DOHH2 (cell line): ENCODE data around the gene PRMT7.

Experiments
- H3F3A ChIP-seq: fragments of 200-600 bp; sonication (generic), shearing (Covaris generic); 2 replicates; pipeline ENCODE4 v1.6.0; 2016; ENCODE audit warnings: antibody characterized with exemption, mild to moderate bottlenecking; ENCODE audit not compliant: control insufficient read depth, insufficient read depth
- H3K27ac ChIP-seq: fragments of 200-600 bp; sonication (generic); 2 replicates; pipeline ENCODE4 v1.5.1; 2014; ENCODE audit warnings: low read depth, mild to moderate bottlenecking, low read length, moderate library complexity
- H3K27me3 ChIP-seq: fragments of 200-600 bp; sonication (generic); 2 replicates; pipeline ENCODE4 v1.6.1; 2014; ENCODE audit warnings: mild to moderate bottlenecking, low read length, mixed read lengths; ENCODE audit not compliant: control insufficient read depth
- H3K36me3 ChIP-seq: fragments of 200-600 bp; sonication (generic); 2 replicates; pipeline ENCODE4 v1.6.1; 2014; ENCODE audit warnings: mild to moderate bottlenecking, low read length, moderate library complexity, mixed read lengths; ENCODE audit not compliant: control insufficient read depth
- H3K4me1 ChIP-seq: fragments of 200-600 bp; sonication (generic); 2 replicates; pipeline ENCODE4 v1.6.1; 2014; ENCODE audit warnings: mild to moderate bottlenecking, low read length, mixed read lengths; ENCODE audit not compliant: control insufficient read depth
- H3K4me2 ChIP-seq: fragments of 200-600 bp; sonication (generic); 2 replicates; pipeline ENCODE4 v1.6.0; 2014; ENCODE audit warnings: mild to moderate bottlenecking, low read length, moderate library complexity
- H3K4me3 ChIP-seq: fragments of 200-600 bp; sonication (generic); 2 replicates; pipeline ENCODE4 v1.5.1; 2014; ENCODE audit warnings: mild to moderate bottlenecking, low read length, mixed read lengths
- H3K79me2 ChIP-seq: fragments of 200-600 bp; sonication (generic); 2 replicates; pipeline ENCODE4 v1.6.1; 2014; ENCODE audit warnings: mild to moderate bottlenecking, low read length, mixed read lengths; ENCODE audit not compliant: control insufficient read depth
- H3K9me2 ChIP-seq: fragments of 200-600 bp; sonication (generic); replicated peaks from 2 replicates; pipeline ENCODE4 v1.6.1; 2014; ENCODE audit warnings: mild to moderate bottlenecking, low read length, mixed read lengths; ENCODE audit not compliant: control insufficient read depth
- H3K9me3 ChIP-seq: fragments of 200-600 bp; sonication (generic); 2 replicates; pipeline ENCODE4 v1.6.1; 2014; ENCODE audit warnings: antibody characterized with exemption, low read length, mixed read lengths; ENCODE audit not compliant: control insufficient read depth, insufficient read depth
- H4K20me1 ChIP-seq: fragments of 200-600 bp; sonication (generic); 2 replicates; pipeline ENCODE4 v1.6.0; 2014; ENCODE audit warnings: low read depth, mild to moderate bottlenecking, antibody characterized with exemption, low read length, moderate library complexity; ENCODE audit not compliant: control insufficient read depth, insufficient read depth
- EZH2phosphoT487 ChIP-seq: fragments of 200-600 bp; sonication (generic); IDR thresholded peaks from 2 replicates; pipeline ENCODE4 v1.6.1; 2017; ENCODE audit warnings: borderline replicate concordance, mild to moderate bottlenecking, antibody characterized with exemption, low read length, moderate library complexity, mixed read lengths
- TF ChIP-seq, protein P1 (sequence below): fragments of 200-600 bp; sonication (generic); IDR thresholded peaks from one replicate; pipeline ENCODE4 v1.5.1; 2014; ENCODE audit warnings: antibody characterized with exemption, mild to moderate bottlenecking, low read depth, low read length; ENCODE audit not compliant: poor library complexity, severe bottlenecking

PRMT7 gene

GRCh38 chr16:68345351-68345810, 34.6 kb downstream of the PRMT7 start:
- Histone ChIP-seq H3K9me2 (no peaks in the 10 kb centered on the region), H3K4me1 (no peaks in the 10 kb centered on the region), H3K4me3 (no peak overlapping the region), H3K9me3 (no peaks in the 10 kb centered on the region), H4K20me1 (no peaks in the 10 kb centered on the region), H3K79me2 (no peaks in the 10 kb centered on the region), H3K36me3 (peaks cover 79% of the 10 kb centered on the region), H3K27ac (no peak overlapping the region), H3K27me3 (no peaks in the 10 kb centered on the region), H3K4me2 (no peak overlapping the region), H3F3A (no peaks in the 10 kb centered on the region)
- TF ChIP-seq, protein P1, sequence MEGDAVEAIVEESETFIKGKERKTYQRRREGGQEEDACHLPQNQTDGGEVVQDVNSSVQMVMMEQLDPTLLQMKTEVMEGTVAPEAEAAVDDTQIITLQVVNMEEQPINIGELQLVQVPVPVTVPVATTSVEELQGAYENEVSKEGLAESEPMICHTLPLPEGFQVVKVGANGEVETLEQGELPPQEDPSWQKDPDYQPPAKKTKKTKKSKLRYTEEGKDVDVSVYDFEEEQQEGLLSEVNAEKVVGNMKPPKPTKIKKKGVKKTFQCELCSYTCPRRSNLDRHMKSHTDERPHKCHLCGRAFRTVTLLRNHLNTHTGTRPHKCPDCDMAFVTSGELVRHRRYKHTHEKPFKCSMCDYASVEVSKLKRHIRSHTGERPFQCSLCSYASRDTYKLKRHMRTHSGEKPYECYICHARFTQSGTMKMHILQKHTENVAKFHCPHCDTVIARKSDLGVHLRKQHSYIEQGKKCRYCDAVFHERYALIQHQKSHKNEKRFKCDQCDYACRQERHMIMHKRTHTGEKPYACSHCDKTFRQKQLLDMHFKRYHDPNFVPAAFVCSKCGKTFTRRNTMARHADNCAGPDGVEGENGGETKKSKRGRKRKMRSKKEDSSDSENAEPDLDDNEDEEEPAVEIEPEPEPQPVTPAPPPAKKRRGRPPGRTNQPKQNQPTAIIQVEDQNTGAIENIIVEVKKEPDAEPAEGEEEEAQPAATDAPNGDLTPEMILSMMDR = no peak
- no peak for TF ChIP-seq EZH2phosphoT487

GRCh38 chr16:68345958-68346635, 35.3 kb downstream of the PRMT7 start:
- Histone ChIP-seq H3K79me2 (no peaks in the 10 kb centered on the region), H3K27ac (no peak overlapping the region), H3K4me3 (no peak overlapping the region), H3F3A (no peaks in the 10 kb centered on the region), H3K9me2 (no peaks in the 10 kb centered on the region), H3K36me3 (peaks cover 77% of the 10 kb centered on the region), H4K20me1 (no peaks in the 10 kb centered on the region), H3K4me2 (no peak overlapping the region), H3K4me1 (no peaks in the 10 kb centered on the region), H3K9me3 (no peaks in the 10 kb centered on the region), H3K27me3 (no peaks in the 10 kb centered on the region)
- TF ChIP-seq, protein P1 = no peak
- TF ChIP-seq EZH2phosphoT487 = no peak

DNA sequence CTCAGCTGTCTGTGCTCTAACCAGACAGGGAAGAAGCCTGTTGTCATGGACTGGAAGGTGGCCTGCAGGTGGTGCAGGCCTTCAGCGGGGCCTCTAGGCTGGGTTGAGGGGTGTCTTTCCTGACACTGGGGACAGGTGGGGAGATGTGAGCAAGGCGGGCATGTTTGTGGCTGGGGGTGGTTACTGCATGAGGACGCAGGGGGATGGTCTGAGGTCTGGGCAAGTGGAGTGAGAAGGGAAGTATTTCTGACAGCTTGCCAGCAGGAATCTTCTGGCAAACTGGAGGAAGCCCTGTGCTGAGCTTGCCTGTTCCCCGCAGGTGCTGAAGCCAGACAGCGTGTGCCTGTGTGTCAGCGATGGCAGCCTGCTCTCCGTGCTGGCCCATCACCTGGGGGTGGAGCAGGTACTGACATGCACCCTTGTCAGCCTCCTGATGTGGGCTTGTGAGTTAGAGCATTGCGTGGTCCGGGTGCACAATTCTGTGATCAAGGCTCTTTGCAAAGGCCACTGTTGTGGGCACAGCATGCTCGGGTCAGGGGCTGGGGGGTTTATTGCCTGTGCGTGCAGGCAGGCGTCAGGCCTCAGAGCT, 36.2 kb downstream of the PRMT7 start:
- Histone ChIP-seq H3K79me2 (no peaks in the 10 kb centered on the region), H3K9me2 (no peaks in the 10 kb centered on the region), H3K4me3 (no peak overlapping the region), H3K27me3 (no peaks in the 10 kb centered on the region), H3K9me3 (no peaks in the 10 kb centered on the region), H3K36me3 (peaks cover 73% of the 10 kb centered on the region), H3K4me1 (no peaks in the 10 kb centered on the region), H3K27ac (no peak overlapping the region), H4K20me1 (no peaks in the 10 kb centered on the region), H3F3A (no peaks in the 10 kb centered on the region), H3K4me2 (no peak overlapping the region)
- TF ChIP-seq EZH2phosphoT487 = no peak
- TF ChIP-seq, protein P1 = no peak
